GM18868 (cell line): Measurements from ENCODE around the gene DYSF.

Experiments used
- ATAC-seq: cut with Tn5 transposase; IDR thresholded peaks from one replicate; pipeline ENCODE4 v1.9.1; 2021; ENCODE audit warnings: mild to moderate bottlenecking, moderate library complexity; ENCODE audit not compliant: unreplicated experiment

Gene DYSF

DNA sequence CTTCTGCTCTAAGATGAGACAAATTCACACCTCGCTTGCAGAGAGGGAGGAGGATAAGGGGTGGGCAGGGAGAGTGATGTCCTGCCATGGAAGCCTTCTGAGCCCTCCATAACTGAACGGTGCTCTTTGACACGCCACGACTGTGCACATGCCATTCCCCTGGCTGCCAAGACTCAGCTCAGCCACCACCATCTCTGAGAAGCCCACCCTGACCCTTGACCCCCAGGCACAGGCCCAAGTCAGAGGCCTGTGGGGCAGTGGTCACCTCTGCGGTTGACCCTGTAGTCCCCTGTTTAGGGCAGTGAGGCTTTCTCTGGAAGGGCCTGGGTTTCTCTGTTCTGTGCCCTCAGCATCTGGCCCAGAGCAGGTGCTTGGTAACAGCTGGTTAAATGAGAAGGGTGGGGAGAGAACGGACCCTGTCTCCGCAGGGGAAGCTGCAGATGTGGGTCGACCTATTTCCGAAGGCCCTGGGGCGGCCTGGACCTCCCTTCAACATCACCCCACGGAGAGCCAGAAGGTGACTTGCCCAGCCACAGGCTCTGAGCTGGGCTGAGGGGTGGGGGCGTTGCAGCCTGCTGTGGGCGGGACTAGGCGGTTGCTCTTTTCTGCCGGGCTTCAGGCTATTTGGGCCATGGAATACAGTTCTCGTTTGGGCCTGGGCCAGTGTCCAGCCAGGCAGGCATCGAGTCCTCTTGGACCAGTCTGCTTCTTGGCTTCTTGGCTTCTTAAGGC lies 215.1 kb downstream of the DYSF start:
- ATAC-seq = no peak

DNA sequence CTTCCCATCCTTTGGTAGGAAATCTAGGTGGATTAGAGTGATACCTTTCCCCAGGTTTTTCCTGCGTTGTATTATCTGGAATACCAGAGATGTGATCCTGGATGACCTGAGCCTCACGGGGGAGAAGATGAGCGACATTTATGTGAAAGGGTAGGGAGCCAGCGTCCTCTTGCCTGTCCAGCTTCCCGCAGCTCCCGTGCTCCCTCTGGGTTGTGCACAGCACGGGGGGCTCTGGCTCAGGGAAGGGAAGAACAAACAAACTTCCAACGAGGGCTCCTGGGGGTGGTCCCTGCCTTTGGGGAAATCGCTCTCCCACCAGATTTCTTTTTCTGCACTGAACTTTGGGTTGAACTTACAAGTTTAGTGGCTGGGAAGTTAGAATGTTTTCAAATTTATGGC lies 215.7 kb downstream of the DYSF start:
- no peak for ATAC-seq

DNA sequence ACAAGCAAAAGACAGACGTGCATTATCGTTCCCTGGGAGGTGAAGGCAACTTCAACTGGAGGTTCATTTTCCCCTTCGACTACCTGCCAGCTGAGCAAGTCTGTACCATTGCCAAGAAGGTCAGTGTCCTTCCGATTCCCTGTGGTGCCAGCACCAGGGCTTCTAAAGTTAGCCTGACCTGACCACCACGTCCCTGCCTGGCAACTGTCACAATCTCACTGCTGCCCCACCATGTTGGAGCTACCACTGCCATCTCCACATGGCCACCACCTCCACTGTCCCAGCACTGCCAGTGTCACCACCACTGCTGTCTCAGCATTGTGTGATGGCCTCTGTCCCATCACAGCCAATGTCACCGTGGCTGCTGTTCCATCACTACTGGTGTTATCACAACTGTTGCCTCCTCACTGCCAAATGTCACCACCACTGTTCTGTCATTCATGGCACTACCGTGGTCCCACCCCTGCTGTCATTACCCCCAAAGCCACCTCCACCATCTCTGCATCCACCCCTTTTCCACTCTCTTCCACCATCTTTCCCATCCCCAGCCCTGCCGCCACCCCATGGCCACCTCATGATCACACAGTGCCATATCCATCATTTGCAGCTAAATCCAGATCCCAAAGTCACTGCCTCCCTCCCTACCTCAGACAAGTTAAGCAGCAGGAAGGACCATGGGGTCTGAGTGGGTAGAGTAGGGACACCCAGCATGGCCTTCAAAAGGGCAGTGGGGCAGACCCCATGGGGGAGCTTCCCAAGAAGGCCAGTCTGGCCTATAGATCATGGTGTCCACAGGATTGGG lies 216.5 kb downstream of the DYSF start:
- ATAC-seq = no peak

DNA sequence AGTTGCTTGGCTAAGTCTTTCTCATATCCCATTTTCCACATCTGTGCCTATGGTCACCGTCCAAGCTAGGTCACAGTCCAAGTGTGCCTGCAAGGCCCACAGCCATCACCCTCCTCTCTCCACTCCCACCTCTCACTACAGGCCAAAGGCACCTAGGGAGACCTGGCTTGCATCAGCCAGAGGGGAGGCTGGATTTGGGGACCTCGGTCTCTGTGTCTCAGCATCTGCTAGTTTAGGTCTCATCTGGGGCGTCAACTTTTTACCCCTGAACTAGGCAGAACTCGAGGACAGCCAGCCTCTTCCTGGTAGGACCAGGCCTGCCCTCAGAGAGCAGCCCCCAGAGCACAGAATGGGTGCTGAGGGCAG lies 217.1 kb downstream of the DYSF start:
- ATAC-seq = no peak

- no peak for ATAC-seq
Measured at GRCh38 chr2:71671203-71671854, 218.0 kb downstream of the DYSF start.

DNA sequence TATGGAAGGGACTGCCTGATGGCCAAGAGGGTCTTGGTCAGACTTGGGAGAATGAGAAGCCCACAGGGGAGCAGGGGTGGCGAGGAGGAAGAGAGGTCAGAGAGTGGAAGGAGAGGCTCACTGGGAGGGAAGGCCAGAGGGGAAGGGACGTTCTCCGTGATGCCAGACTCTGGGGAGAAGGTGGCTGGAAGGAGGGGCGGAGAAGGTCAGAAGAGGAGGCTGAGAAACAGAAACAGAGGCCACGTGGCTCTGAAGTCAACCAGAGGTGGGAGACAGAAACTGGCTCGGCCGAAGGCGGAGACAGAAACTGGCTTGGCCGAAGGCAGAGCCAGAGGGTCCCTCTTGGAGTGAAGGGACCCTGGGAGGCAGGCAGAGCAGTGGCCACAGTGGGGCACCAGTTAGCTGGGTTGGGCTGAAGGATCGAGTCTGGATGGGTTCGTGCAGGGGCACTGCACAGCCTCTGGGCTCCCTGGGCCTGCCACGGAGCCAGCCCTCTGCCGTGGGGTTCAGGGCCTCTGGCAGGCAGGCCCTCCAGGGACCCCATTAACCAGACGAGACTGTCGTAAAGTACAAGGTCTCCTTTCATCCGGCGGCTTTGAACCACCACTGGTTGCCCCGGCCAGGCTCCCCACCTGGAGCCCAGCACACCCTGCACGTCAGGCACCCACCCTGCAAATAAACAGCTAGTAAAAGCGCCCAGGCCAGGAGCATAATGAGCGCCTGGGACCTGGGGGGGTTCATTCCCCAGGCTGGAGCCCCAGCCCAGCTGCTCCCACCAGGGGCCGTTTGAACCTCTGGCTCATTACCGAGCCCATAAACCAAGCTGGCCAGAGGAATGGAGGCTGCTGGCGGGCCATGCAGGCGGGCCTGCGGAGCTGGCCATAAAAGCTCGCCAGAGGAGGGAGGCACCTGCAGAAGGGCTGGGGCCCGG lies 218.8 kb downstream of the DYSF start:
- ATAC-seq = no peak

GRCh38 chr2:71672826-71673795 lies 219.8 kb downstream of the DYSF start:
- ATAC-seq = no peak

- no peak for ATAC-seq
Measured at GRCh38 chr2:71674158-71674851, 220.9 kb downstream of the DYSF start.

GRCh38 chr2:71675296-71675695 lies 221.9 kb downstream of the DYSF start:
- no peak for ATAC-seq

- no peak for ATAC-seq
Measured at GRCh38 chr2:71678874-71679273, 225.5 kb downstream of the DYSF start.

- no peak for ATAC-seq
Measured at GRCh38 chr2:71679491-71679890, 226.1 kb downstream of the DYSF start.

DNA sequence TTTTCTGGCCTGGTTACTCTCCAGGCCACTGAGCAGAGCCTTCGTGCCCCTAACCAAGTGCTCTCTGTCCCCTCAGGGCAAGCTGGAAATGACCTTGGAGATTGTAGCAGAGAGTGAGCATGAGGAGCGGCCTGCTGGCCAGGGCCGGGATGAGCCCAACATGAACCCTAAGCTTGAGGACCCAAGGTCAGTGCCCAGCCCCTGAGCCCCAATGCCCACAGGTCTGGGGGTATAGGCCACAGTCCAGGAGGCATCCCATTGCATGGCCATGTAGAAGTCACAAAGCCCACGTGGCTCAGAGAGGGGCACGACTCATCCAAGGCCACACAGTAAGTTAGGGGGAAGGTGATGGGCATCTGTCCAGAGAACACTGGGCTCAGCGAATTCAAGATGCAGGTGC lies 227.6 kb downstream of the DYSF start:
- ATAC-seq = no peak

GRCh38 chr2:71681626-71682025 lies 228.3 kb downstream of the DYSF start:
- ATAC-seq = no peak

- no peak for ATAC-seq
Measured at GRCh38 chr2:71682341-71682740, 229.0 kb downstream of the DYSF start.

DNA sequence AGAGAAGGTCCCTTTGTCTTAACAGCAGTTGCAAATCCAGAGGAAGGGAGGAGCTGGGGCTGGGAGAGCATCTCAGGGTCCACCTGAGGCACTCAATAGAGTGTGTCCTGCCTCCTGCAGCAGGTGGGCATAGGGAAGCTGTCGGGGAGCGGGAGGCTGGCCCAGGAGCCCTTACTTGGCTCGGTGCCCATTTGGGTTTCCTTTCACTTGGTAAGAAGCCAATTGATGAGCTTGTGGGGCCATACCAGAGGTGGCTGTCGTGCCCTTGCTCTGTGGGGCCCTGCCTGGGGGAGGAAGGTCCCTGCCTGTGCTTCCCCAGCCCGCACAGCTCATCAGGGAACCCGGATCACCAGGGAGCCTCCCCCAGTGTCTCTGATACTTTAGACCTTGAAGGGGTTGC lies 229.7 kb downstream of the DYSF start:
- no peak for ATAC-seq

- ATAC-seq = no peak
Measured at GRCh38 chr2:71683666-71684065, 230.3 kb downstream of the DYSF start.

GRCh38 chr2:71684226-71685072 lies 231.1 kb downstream of the DYSF start:
- no peak for ATAC-seq
